PC-3 (cell line): ENCODE results near the gene INAFM2. TPM values are rescaled to one million over a fixed set of nuclear protein-coding genes. Genes with fewer than 3 reads are reported as not detected.

Experiments used
- ATAC-seq: fragments of 200-7000 bp; cut with Tn5 transposase; 2 replicates; pipeline ENCODE4 v1.9.1; 2020; ENCODE audit warnings: mild to moderate bottlenecking, moderate library complexity
- BruUV-seq: library from RNA; stranded (reverse); fragments of 400-500 nt; replicated peaks from 2 replicates; lab custom pipeline; 2021; lab: Mats Ljungman, UMichigan
- CTCF ChIA-PET: fragments of 300-600 bp; sonication (Branson Sonifier 250); formaldehyde crosslinking; loops from one replicate; lab custom pipeline; 2022; ENCODE audit warnings: antibody characterized with exemption; lab: Charles Lee
- POLR2A ChIA-PET: fragments of 300-600 bp; sonication (Branson Sonifier 250); formaldehyde crosslinking; loops from one replicate; lab custom pipeline; 2022; ENCODE audit warnings: antibody characterized with exemption; ENCODE audit not compliant: unreplicated experiment; lab: Charles Lee
- DNase-seq: peaks from one replicate; pipeline ENCODE4 v3.0.0-alpha.2; 2015
- H2AFZ ChIP-seq: fragments of 300-600 bp; sonication (generic); 2 replicates; pipeline ENCODE4 v1.6.0; 2016; ENCODE audit warnings: antibody characterized with exemption, low read length
- H3F3A ChIP-seq: fragments of 300-600 bp; sonication (generic); one replicate; pipeline ENCODE4 v1.6.0; 2017; ENCODE audit warnings: antibody characterized with exemption, low read length, control low read depth, mild to moderate bottlenecking; ENCODE audit not compliant: unreplicated experiment
- H3K27ac ChIP-seq: fragments of 300-600 bp; sonication (generic); 2 replicates; pipeline ENCODE4 v1.5.1; 2016; ENCODE audit warnings: mild to moderate bottlenecking, low read length
- H3K27me3 ChIP-seq: fragments of 300-600 bp; sonication (generic); 2 replicates; pipeline ENCODE4 v1.6.1; 2016; ENCODE audit warnings: low read length, mixed read lengths
- H3K36me3 ChIP-seq: fragments of 300-600 bp; sonication (generic); 2 replicates; pipeline ENCODE4 v1.6.1; 2016; ENCODE audit warnings: low read depth, mixed run types, low read length, mixed read lengths
- H3K4me1 ChIP-seq: fragments of 300-600 bp; sonication (generic); 2 replicates; pipeline ENCODE4 v1.5.1; 2016; ENCODE audit warnings: low read length; ENCODE audit not compliant: insufficient read depth
- H3K4me2 ChIP-seq: fragments of 300-600 bp; sonication (generic); 2 replicates; pipeline ENCODE4 v1.6.0; 2016; ENCODE audit warnings: low read length
- H3K4me3 ChIP-seq: fragments of 300-600 bp; sonication (generic); 2 replicates; pipeline ENCODE4 v1.5.1; 2016; ENCODE audit warnings: mild to moderate bottlenecking, low read length, mixed read lengths
- H3K79me2 ChIP-seq: fragments of 300-600 bp; sonication (generic); 2 replicates; pipeline ENCODE4 v1.6.1; 2017; ENCODE audit warnings: low read length, mixed read lengths
- H3K9ac ChIP-seq: fragments of 300-600 bp; sonication (generic); 2 replicates; pipeline ENCODE4 v1.6.0; 2016; ENCODE audit warnings: mild to moderate bottlenecking, low read length
- H3K9me2 ChIP-seq: fragments of 300-600 bp; sonication (generic); replicated peaks from 2 replicates; pipeline ENCODE4 v1.6.1; 2016; ENCODE audit warnings: mixed run types, low read length, mixed read lengths
- H3K9me3 ChIP-seq: fragments of 300-600 bp; sonication (generic); 2 replicates; pipeline ENCODE4 v1.6.1; 2016; ENCODE audit warnings: low read length, mixed read lengths
- H4K20me1 ChIP-seq: fragments of 300-600 bp; sonication (generic); 2 replicates; pipeline ENCODE4 v1.6.1; 2016; ENCODE audit warnings: low read length, mixed read lengths
- CTCF ChIP-seq: fragments of 300-600 bp; sonication (generic); conservative IDR thresholded peaks from 2 replicates; pipeline ENCODE4 v1.5.1; 2017; ENCODE audit warnings: antibody characterized with exemption, low read depth, mild to moderate bottlenecking, low read length
- EZH2 ChIP-seq: fragments of 300-600 bp; sonication (generic); IDR thresholded peaks from one replicate; pipeline ENCODE4 v1.6.1; 2017; ENCODE audit warnings: antibody characterized with exemption, mild to moderate bottlenecking, low read length; ENCODE audit not compliant: unreplicated experiment
- EZH2phosphoT487 ChIP-seq: fragments of 300-600 bp; sonication (generic); IDR thresholded peaks from 2 replicates; pipeline ENCODE4 v1.6.1; 2018; ENCODE audit warnings: mild to moderate bottlenecking, antibody characterized with exemption, low read length, borderline replicate concordance
- intact Hi-C: fragments of 100-400 bp; cut with micrococcal nuclease; formaldehyde crosslinking; loops from 2 replicates; pipeline ENCODE4 v1.9.0; 2023
- total RNA-seq: library from RNA; depleted of rRNA; stranded (reverse); fragments of >200 nt; gene quantifications from 2 replicates; pipeline ENCODE4 v1.2.3, GENCODE V29; 2014

The INAFM2 gene
- total RNA-seq, 1 experiment from 2014 or later, result 22.1 TPM

- ChIA-PET CTCF (no interaction called here), POLR2A (no interaction called here)
- Histone ChIP-seq H3K36me3 (peaks cover 37% of the 10 kb centered on the region), H3K27ac (no peak overlapping the region), H3K9ac (no peak overlapping the region), H3K4me3 (no peak overlapping the region), H3K4me2 (no peak overlapping the region), H3F3A (peaks cover 21% of the 10 kb centered on the region), H3K4me1 (peaks cover 9% of the 10 kb centered on the region), H3K9me3 (no peaks in the 10 kb centered on the region), H3K79me2 (peaks cover 18% of the 10 kb centered on the region), H2AFZ (no peak overlapping the region), H3K9me2 (no peaks in the 10 kb centered on the region), H4K20me1 (no peaks in the 10 kb centered on the region), H3K27me3 (no peaks in the 10 kb centered on the region)
- BruUV-seq, result TSS peak; percentile 5
- intact Hi-C loops, result no loop called here
- peak; percentile 2; the same call in 1 of the 2 replicates for ATAC-seq
- DNase-seq, result no peak
- TF ChIP-seq CTCF, result no peak
- TF ChIP-seq EZH2, result no peak
- TF ChIP-seq EZH2phosphoT487, result no peak
Measured at GRCh38 chr15:40332113-40332781, 8.8 kb downstream of the INAFM2 start.

- TF ChIP-seq EZH2, result no peak
- no peak for TF ChIP-seq EZH2phosphoT487
- TF ChIP-seq CTCF, result no peak
- Histone ChIP-seq H4K20me1 (no peaks in the 10 kb centered on the region), H2AFZ (no peak overlapping the region), H3K36me3 (peaks cover 48% of the 10 kb centered on the region), H3K27me3 (no peaks in the 10 kb centered on the region), H3K79me2 (peaks cover 35% of the 10 kb centered on the region), H3K9me2 (no peaks in the 10 kb centered on the region), H3K4me1 (peaks cover 26% of the 10 kb centered on the region), H3K9ac (no peak overlapping the region), H3F3A (peaks cover 21% of the 10 kb centered on the region), H3K9me3 (no peaks in the 10 kb centered on the region), H3K27ac (no peak overlapping the region), H3K4me2 (no peak overlapping the region), H3K4me3 (no peak overlapping the region)
- ChIA-PET CTCF (no interaction called here), POLR2A (interaction anchor here (0.5 kb wide), 1 partner anchor 9 kb away, joined by 4 read pairs; no protein-coding TSS in a partner anchor)
- intact Hi-C loops, result no loop called here
- no TSS peak for BruUV-seq
- no peak for ATAC-seq
- no peak for DNase-seq
Measured at GRCh38 chr15:40333922-40334492, 10.5 kb downstream of the INAFM2 start.

- Histone ChIP-seq H3K9me3 (no peaks in the 10 kb centered on the region), H2AFZ (no peak overlapping the region), H3K4me3 (no peak overlapping the region), H3K4me1 (peaks cover 31% of the 10 kb centered on the region), H4K20me1 (no peaks in the 10 kb centered on the region), H3F3A (peaks cover 18% of the 10 kb centered on the region), H3K4me2 (no peak overlapping the region), H3K9me2 (no peaks in the 10 kb centered on the region), H3K36me3 (peaks cover 48% of the 10 kb centered on the region), H3K27ac (no peak overlapping the region), H3K27me3 (no peaks in the 10 kb centered on the region), H3K79me2 (peaks cover 41% of the 10 kb centered on the region), H3K9ac (no peak overlapping the region)
- POLR2A ChIA-PET, result no interaction called here
- TF ChIP-seq EZH2phosphoT487 (no peak), CTCF (no peak), EZH2 (no peak)
- BruUV-seq, result no TSS peak
- ATAC-seq (no peak), DNase-seq (no peak)
- CTCF ChIA-PET, result no interaction called here
- intact Hi-C loops, result no loop called here
Measured at GRCh38 chr15:40334541-40334940, 11.0 kb downstream of the INAFM2 start.
